H1 (cell line): ENCODE measurements around the gene SOX12. TPM values are rescaled to one million over a fixed set of nuclear protein-coding genes. Genes with fewer than 3 reads are reported as not detected.

Experiments used
- CTCF ChIA-PET: fragments of 300-600 bp; sonication (Branson Sonifier 250); formaldehyde crosslinking; loops from one replicate; lab custom pipeline; 2021; ENCODE audit not compliant: partially characterized antibody; lab: Charles Lee
- POLR2A ChIA-PET: fragments of 300-600 bp; sonication (Branson Sonifier 250); formaldehyde crosslinking; loops from one replicate; lab custom pipeline; 2021; ENCODE audit warnings: inconsistent platforms; ENCODE audit not compliant: partially characterized antibody; lab: Charles Lee
- DNase-seq, 2 experiments: peaks; one replicate each; pipeline versions ENCODE4 v3.0.0 to v3.0.0-alpha.2; 2010 to 2022; ENCODE audit warnings: low spot score in 2 of 2, low read depth in 1 of 2, mixed read lengths in 1 of 2
- FAIRE-seq: peaks from 2 replicates; lab custom pipeline; 2011; peaks lifted over from hg19 to GRCh38; lab: Jason Lieb, UNC
- H2AFZ ChIP-seq: 2 replicates; pipeline ENCODE4 v1.8.1; 2012; ENCODE audit warnings: low read length, inconsistent platforms
- H2AK5ac ChIP-seq: 2 replicates; pipeline ENCODE4 v1.6.1; 2013; ENCODE audit warnings: low read depth, low read length
- H2BK120ac ChIP-seq: replicated peaks from 2 replicates; pipeline ENCODE3; 2013; ENCODE audit warnings: low read depth, low read length, inconsistent platforms
- H2BK12ac ChIP-seq: 2 replicates; pipeline ENCODE4 v1.6.1; 2013; ENCODE audit warnings: low read depth, low read length
- H2BK15ac ChIP-seq: 2 replicates; pipeline ENCODE4 v1.6.1; 2013; ENCODE audit warnings: low read length
- H2BK20ac ChIP-seq: 2 replicates; pipeline ENCODE4 v1.6.1; 2013; ENCODE audit warnings: low read length
- H2BK5ac ChIP-seq: 2 replicates; pipeline ENCODE4 v1.6.1; 2013; ENCODE audit warnings: low read depth, low read length
- H3K14ac ChIP-seq: 2 replicates; pipeline ENCODE4 v1.6.1; 2013; ENCODE audit warnings: inconsistent platforms; ENCODE audit not compliant: insufficient read length
- H3K18ac ChIP-seq: 2 replicates; pipeline ENCODE4 v1.6.1; 2013; ENCODE audit warnings: low read length; ENCODE audit errors: extremely low read depth
- H3K23ac ChIP-seq: 2 replicates; pipeline ENCODE4 v1.6.1; 2013; ENCODE audit warnings: inconsistent platforms; ENCODE audit not compliant: insufficient read length
- H3K23me2 ChIP-seq: 2 replicates; pipeline ENCODE4 v1.6.1; 2013; ENCODE audit warnings: low read depth, low read length
- H3K27ac ChIP-seq: 2 replicates; pipeline ENCODE4 v1.6.1; 2011; ENCODE audit warnings: low read depth, low read length, inconsistent platforms
- H3K27me3 ChIP-seq, 4 experiments: replicated peaks in 1 of 4; 1 replicate in 1 of 4; 2 replicates in 3 of 4; pipeline versions ENCODE4 v1.6.1 to v1.8.1; 2011 to 2013; ENCODE audit warnings: low read length in 3 of 4, mild to moderate bottlenecking in 3 of 4, inconsistent platforms in 2 of 4, mixed read lengths in 2 of 4, moderate library complexity in 1 of 4; ENCODE audit not compliant: control insufficient read depth in 3 of 4, insufficient read depth in 3 of 4; ENCODE audit errors: extremely low read depth in 1 of 4
- H3K36me3 ChIP-seq, 4 experiments: 2 replicates each; pipeline versions ENCODE4 v1.6.1 to v1.8.1; 2011 to 2013; ENCODE audit warnings: mild to moderate bottlenecking in 4 of 4, low read length in 3 of 4, moderate library complexity in 2 of 4, control low read depth in 1 of 4, inconsistent platforms in 1 of 4; ENCODE audit not compliant: insufficient read depth in 4 of 4, control insufficient read depth in 2 of 4
- H3K4ac ChIP-seq: replicated peaks from 2 replicates; pipeline ENCODE3; 2013; ENCODE audit warnings: low read length, low read depth, mixed read lengths, inconsistent platforms; ENCODE audit not compliant: insufficient read length
- H3K4me1 ChIP-seq, 4 experiments: replicated peaks in 1 of 4; 1 replicate in 1 of 4; 2 replicates in 3 of 4; pipeline versions ENCODE4 v1.6.1 to v1.8.1; 2011 to 2013; ENCODE audit warnings: low read length in 3 of 4, inconsistent platforms in 2 of 4, mixed read lengths in 1 of 4; ENCODE audit not compliant: insufficient read depth in 4 of 4, control insufficient read depth in 3 of 4
- H3K4me2 ChIP-seq, 2 experiments: 2 replicates each; pipeline versions ENCODE4 v1.6.1 to v1.8.1; 2011 to 2013; ENCODE audit warnings: low read depth in 2 of 2, low read length in 2 of 2, control low read depth in 1 of 2, inconsistent platforms in 1 of 2, mild to moderate bottlenecking in 1 of 2; ENCODE audit not compliant: insufficient read depth in 1 of 2
- H3K4me3 ChIP-seq, 4 experiments: fragments of 200-600, 300-600 bp in 1 of 4; sonication (generic), shearing (Covaris generic), sonication (Bioruptor Twin) in 1 of 4; 2 replicates each; pipeline versions ENCODE4 v1.5.1 to v1.8.1; 2011 to 2016; ENCODE audit warnings: low read length in 4 of 4, low read depth in 3 of 4, control low read depth in 2 of 4, inconsistent platforms in 2 of 4, mild to moderate bottlenecking in 2 of 4, mixed read lengths in 1 of 4, moderate library complexity in 1 of 4; ENCODE audit not compliant: insufficient read depth in 2 of 4; ENCODE audit errors: extremely low read depth in 1 of 4
- H3K56ac ChIP-seq: replicated peaks from 2 replicates; pipeline ENCODE3; 2013; ENCODE audit warnings: low read depth, mild to moderate bottlenecking, mixed read lengths, low read length, inconsistent platforms; ENCODE audit not compliant: insufficient read length
- H3K79me1 ChIP-seq: 2 replicates; pipeline ENCODE4 v1.6.1; 2013; ENCODE audit warnings: low read depth, low read length, control low read depth
- H3K79me2 ChIP-seq, 2 experiments: 2 replicates each; pipeline versions ENCODE4 v1.6.1 to v1.8.1; 2012 to 2013; ENCODE audit warnings: low read length in 2 of 2, mild to moderate bottlenecking in 2 of 2, inconsistent platforms in 1 of 2; ENCODE audit not compliant: insufficient read depth in 2 of 2, control insufficient read depth in 1 of 2
- H3K9ac ChIP-seq, 4 experiments: replicated peaks in 1 of 4; 1 replicate in 1 of 4; 2 replicates in 3 of 4; pipeline versions ENCODE4 v1.6.1 to v1.8.1; 2011 to 2013; ENCODE audit warnings: low read depth in 3 of 4, low read length in 3 of 4, control low read depth in 2 of 4, mild to moderate bottlenecking in 2 of 4, moderate library complexity in 2 of 4, inconsistent platforms in 1 of 4; ENCODE audit errors: extremely low read depth in 1 of 4
- H3K9me3 ChIP-seq, 2 experiments: 2 replicates each; pipeline versions ENCODE4 v1.6.1 to v1.8.1; 2012 to 2013; ENCODE audit warnings: mild to moderate bottlenecking in 2 of 2, moderate library complexity in 2 of 2, control low read depth in 1 of 2, inconsistent platforms in 1 of 2, low read depth in 1 of 2, low read length in 1 of 2, mixed read lengths in 1 of 2; ENCODE audit not compliant: insufficient read depth in 2 of 2
- H4K20me1 ChIP-seq, 2 experiments: replicated peaks in 1 of 2; 2 replicates each; pipeline versions ENCODE3 to v1.8.1; 2011 to 2013; ENCODE audit warnings: inconsistent platforms in 2 of 2, low read length in 2 of 2, mild to moderate bottlenecking in 1 of 2; ENCODE audit not compliant: insufficient read depth in 2 of 2, control insufficient read depth in 1 of 2
- H4K5ac ChIP-seq: 2 replicates; pipeline ENCODE4 v1.6.1; 2013; ENCODE audit warnings: low read length, low read depth, mixed read lengths, inconsistent platforms; ENCODE audit not compliant: insufficient read length
- H4K8ac ChIP-seq: 2 replicates; pipeline ENCODE4 v1.8.0; 2013; ENCODE audit warnings: mild to moderate bottlenecking, moderate library complexity, low read length, inconsistent platforms; ENCODE audit not compliant: insufficient read depth; ENCODE audit errors: extremely low read depth
- H4K91ac ChIP-seq: replicated peaks from 2 replicates; pipeline ENCODE3; 2013; ENCODE audit warnings: low read length, mixed read lengths, inconsistent platforms; ENCODE audit not compliant: insufficient read length
- BACH1 ChIP-seq: IDR thresholded peaks from 2 replicates; pipeline ENCODE4 v1.6.1; 2012; ENCODE audit warnings: low read length, improper control_type of control experiment
- CBX5 ChIP-seq: fragments of 300-800, 300-1000 bp; sonication (generic); IDR thresholded peaks from 2 replicates; pipeline ENCODE4 v1.7.1; 2016; ENCODE audit warnings: antibody characterized with exemption, low read length, low read depth
- EGR1 ChIP-seq: IDR thresholded peaks from 2 replicates; pipeline ENCODE4 v1.6.1; 2011; ENCODE audit warnings: low read depth, low read length, borderline replicate concordance
- EP300 ChIP-seq, 2 experiments: IDR thresholded peaks; 1 replicate in 1 of 2; 2 replicates in 1 of 2; pipeline ENCODE4 v1.6.1; 2011 to 2012; ENCODE audit warnings: low read depth in 2 of 2, low read length in 2 of 2, mild to moderate bottlenecking in 2 of 2, borderline replicate concordance in 1 of 2, inconsistent platforms in 1 of 2, moderate library complexity in 1 of 2
- GABPA ChIP-seq: IDR thresholded peaks from 2 replicates; pipeline ENCODE4 v1.6.1; 2011; ENCODE audit warnings: mild to moderate bottlenecking, low read length, moderate library complexity, borderline replicate concordance; ENCODE audit not compliant: insufficient read depth
- NRF1 ChIP-seq: IDR thresholded peaks from 2 replicates; pipeline ENCODE4 v1.6.1; 2011; ENCODE audit warnings: mild to moderate bottlenecking, low read depth, low read length, improper control_type of control experiment
- PHF8 ChIP-seq: fragments of 200-600 bp; sonication (generic); conservative IDR thresholded peaks from 2 replicates; pipeline ENCODE4 v1.7.1; 2012; ENCODE audit warnings: low read depth, mild to moderate bottlenecking, inconsistent platforms, low read length, moderate library complexity
- RNF2 ChIP-seq: fragments of 200-900, 300-1000 bp; sonication (generic); IDR thresholded peaks from 2 replicates; pipeline ENCODE4 v1.7.1; 2016; ENCODE audit warnings: borderline replicate concordance, low read depth, mild to moderate bottlenecking, antibody characterized with exemption, low read length; ENCODE audit not compliant: poor library complexity, severe bottlenecking; ENCODE audit errors: missing control alignments
- RXRA ChIP-seq: IDR thresholded peaks from 2 replicates; pipeline ENCODE4 v1.6.1; 2011; ENCODE audit warnings: low read depth, mild to moderate bottlenecking, low read length, moderate library complexity; ENCODE audit not compliant: insufficient read depth
- SP4 ChIP-seq: IDR thresholded peaks from 2 replicates; pipeline ENCODE4 v1.6.1; 2012; ENCODE audit warnings: low read length, inconsistent platforms
- SRF ChIP-seq: IDR thresholded peaks from 2 replicates; pipeline ENCODE4 v1.6.1; 2011; ENCODE audit warnings: mild to moderate bottlenecking, low read depth, low read length, moderate library complexity
- YY1 ChIP-seq: IDR thresholded peaks from 2 replicates; pipeline ENCODE4 v1.6.1; 2011; ENCODE audit warnings: low read depth, mild to moderate bottlenecking, low read length
- polyA plus RNA-seq, 7 experiments: library from polyadenylated mRNA; depleted of rRNA in 3 of 7; stranded (reverse) in 5 of 7; unstranded in 2 of 7; fragments of >200 nt in 5 of 7; fragments of 200-250 nt in 2 of 7; gene quantifications; 1 replicate in 5 of 7; 2 replicates in 1 of 7; 4 replicates in 1 of 7; pipeline versions ENCODE4 v1.2.1 to v1.2.3, GENCODE V29; 2011 to 2013; ENCODE audit warnings: missing spikeins in 2 of 7, mixed read lengths in 2 of 7
- total RNA-seq: library from RNA; stranded (reverse); fragmentation: NEBNext Ultra II Directional; extraction: Animal tissue kit (Norgen Biotek cat#: 25700); gene quantifications from 2 replicates; pipeline ENCODE4 v1.2.1, GENCODE V29; 2021
- TF ChIP-seq, protein P1 (sequence below): IDR thresholded peaks from 2 replicates; pipeline ENCODE4 v1.6.1; 2011; ENCODE audit warnings: low read depth, mild to moderate bottlenecking, low read length; ENCODE audit not compliant: insufficient read depth

SOX12 gene
- total and polyA plus RNA-seq, 2 of the 8 experiments (the other 6 are each of a cell fraction or from before 2014, with no cell fraction given) = 6.4 to 63.0 TPM

DNA sequence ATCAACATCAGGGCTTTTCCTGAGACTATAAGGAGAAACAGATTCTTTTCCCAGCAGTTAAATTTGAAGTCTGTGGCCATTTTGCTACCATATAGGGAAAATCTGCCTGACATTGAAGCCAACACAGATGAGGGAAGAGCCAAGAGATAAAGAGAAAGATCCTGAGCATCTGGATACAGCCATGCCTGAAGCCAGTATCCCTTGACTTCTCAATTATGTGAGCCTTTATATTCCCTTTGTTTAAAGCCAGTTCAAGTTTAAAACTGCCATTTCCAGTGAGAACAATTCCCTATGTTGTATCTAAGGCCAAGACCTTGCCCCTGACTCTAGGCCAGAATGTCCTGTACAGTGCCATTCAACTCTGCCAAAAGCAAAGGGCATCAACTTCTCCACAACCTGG, 17.8 kb downstream of the SOX12 start:
- no peaks in the 10 kb centered on the region for H3K79me2 ChIP-seq
- no peak overlapping the region for H3K14ac ChIP-seq
- no peak overlapping the region for H2BK12ac ChIP-seq
- no peak overlapping the region for H2BK5ac ChIP-seq
- H2BK20ac ChIP-seq = no peak overlapping the region
- DNase-seq (no peak), FAIRE-seq (no peak)
- H3K56ac ChIP-seq = no peak overlapping the region
- no peak overlapping the region for H3K23ac ChIP-seq
- H3K9ac ChIP-seq = no peak overlapping the region
- H4K20me1 ChIP-seq = peaks cover 2% of the 10 kb centered on the region in 2 experiments
- H3K4ac ChIP-seq = no peak overlapping the region
- H3K36me3 ChIP-seq = no peaks in the 10 kb centered on the region
- peaks cover 0 to 4% (median 4%) of the 10 kb centered on the region in 4 experiments; a peak in 4 of 7 replicates for H3K4me1 ChIP-seq
- no peak overlapping the region for H3K4me3 ChIP-seq
- no peak overlapping the region for H2AFZ ChIP-seq
- peaks cover 3% of the 10 kb centered on the region; the same call in 1 of the 2 replicates for H3K79me1 ChIP-seq
- H3K23me2 ChIP-seq = peaks cover 11% of the 10 kb centered on the region
- peaks cover 0 to 3% (median 0%) of the 10 kb centered on the region in 4 experiments; a peak in 3 of 7 replicates for H3K27me3 ChIP-seq
- H3K4me2 ChIP-seq = no peak overlapping the region
- no peaks in the 10 kb centered on the region for H3K9me3 ChIP-seq
- no peak overlapping the region for H3K27ac ChIP-seq
- H2BK15ac ChIP-seq = no peak overlapping the region
- ChIA-PET CTCF (interaction anchor here (1.6 to 2.0 kb wide), 2 partner anchors 10 to 13 kb away, joined by 3 to 12 read pairs; no protein-coding TSS in a partner anchor), POLR2A (interaction anchor here (1.0 kb wide), 1 partner anchor 18 kb away, joined by 3 read pairs; the partner anchor contains the start of gene SOX12)
- no peak overlapping the region for H3K18ac ChIP-seq
- H2BK120ac ChIP-seq = no peak overlapping the region
- no peak overlapping the region for H4K91ac ChIP-seq
- no peak overlapping the region for H2AK5ac ChIP-seq
- H4K8ac ChIP-seq = no peak overlapping the region
- H4K5ac ChIP-seq = no peak overlapping the region
- TF ChIP-seq GABPA (no peak), EP300 (IDR thresholded peaks at IDR 0.05; ENCODE audit: borderline replicate concordance in 1 of 2, low read depth in 2 of 2, low read length in 2 of 2) (no peak), RNF2 (no peak), PHF8 (no peak), RXRA (no peak), SRF (no peak), NRF1 (no peak), EGR1 (no peak), CBX5 (no peak), BACH1 (no peak), SP4 (no peak), YY1 (no peak)
- TF ChIP-seq, protein P1, sequence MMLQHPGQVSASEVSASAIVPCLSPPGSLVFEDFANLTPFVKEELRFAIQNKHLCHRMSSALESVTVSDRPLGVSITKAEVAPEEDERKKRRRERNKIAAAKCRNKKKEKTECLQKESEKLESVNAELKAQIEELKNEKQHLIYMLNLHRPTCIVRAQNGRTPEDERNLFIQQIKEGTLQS = no peak
